ENCODE results near the gene PIKFYVE.
"Not testable (repeated sequence)": the region's sequence is repeated elsewhere in the genome, so short reads cannot be mapped to it uniquely, and the experiment has no call there.

Gene PIKFYVE

GRCh38 chr2:208266936-208267335, 881 bp downstream of the PIKFYVE start:
- no peaks in the 10 kb centered on the region for H3K36me3 ChIP-seq (ENCODE audit: low read length)
- peak overlapping the region; percentile 79 for H3K4me2 ChIP-seq (ENCODE audit: low read depth, low read length, poor library complexity, severe bottlenecking)
- H3K9me2 ChIP-seq (replicated peaks; ENCODE audit: insufficient read depth, low read length), result no peaks in the 10 kb centered on the region
- peaks cover 17% of the 10 kb centered on the region for H3F3A ChIP-seq (ENCODE audit: insufficient read depth)
- no peaks in the 10 kb centered on the region for H3K27me3 ChIP-seq (ENCODE audit: low read length)
- H3K9me3 ChIP-seq (ENCODE audit: insufficient read depth, low read length), result no peaks in the 10 kb centered on the region
- H3K79me2 ChIP-seq (ENCODE audit: insufficient read depth, low read length), result peaks cover 42% of the 10 kb centered on the region
- H3K4me3 ChIP-seq (ENCODE audit: insufficient read depth, low read length, poor library complexity, severe bottlenecking), result peak overlapping the region; percentile 67
- H4K20me1 ChIP-seq (ENCODE audit: low read depth, low read length), result no peaks in the 10 kb centered on the region
- H2AFZ ChIP-seq (ENCODE audit: low read depth, low read length, severe bottlenecking), result no peak overlapping the region
- TF ChIP-seq EZH2phosphoT487 (conservative IDR thresholded peaks at IDR 0.05; ENCODE audit: low read length), result no peak
- TF ChIP-seq, protein P1, sequence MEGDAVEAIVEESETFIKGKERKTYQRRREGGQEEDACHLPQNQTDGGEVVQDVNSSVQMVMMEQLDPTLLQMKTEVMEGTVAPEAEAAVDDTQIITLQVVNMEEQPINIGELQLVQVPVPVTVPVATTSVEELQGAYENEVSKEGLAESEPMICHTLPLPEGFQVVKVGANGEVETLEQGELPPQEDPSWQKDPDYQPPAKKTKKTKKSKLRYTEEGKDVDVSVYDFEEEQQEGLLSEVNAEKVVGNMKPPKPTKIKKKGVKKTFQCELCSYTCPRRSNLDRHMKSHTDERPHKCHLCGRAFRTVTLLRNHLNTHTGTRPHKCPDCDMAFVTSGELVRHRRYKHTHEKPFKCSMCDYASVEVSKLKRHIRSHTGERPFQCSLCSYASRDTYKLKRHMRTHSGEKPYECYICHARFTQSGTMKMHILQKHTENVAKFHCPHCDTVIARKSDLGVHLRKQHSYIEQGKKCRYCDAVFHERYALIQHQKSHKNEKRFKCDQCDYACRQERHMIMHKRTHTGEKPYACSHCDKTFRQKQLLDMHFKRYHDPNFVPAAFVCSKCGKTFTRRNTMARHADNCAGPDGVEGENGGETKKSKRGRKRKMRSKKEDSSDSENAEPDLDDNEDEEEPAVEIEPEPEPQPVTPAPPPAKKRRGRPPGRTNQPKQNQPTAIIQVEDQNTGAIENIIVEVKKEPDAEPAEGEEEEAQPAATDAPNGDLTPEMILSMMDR (IDR thresholded peaks at IDR 0.05; ENCODE audit: insufficient read depth, low read length, poor library complexity, severe bottlenecking), result no peak
- peak overlapping the region; percentile 79 for H3K27ac ChIP-seq (ENCODE audit: low read depth, low read length)
- peak overlapping the region; percentile 77 for H3K9ac ChIP-seq (ENCODE audit: low read length)

GRCh38 chr2:208267526-208267925, 1.5 kb downstream of the PIKFYVE start:
- H3K79me2 ChIP-seq (ENCODE audit: insufficient read depth, low read length), result peaks cover 42% of the 10 kb centered on the region
- H3K27ac ChIP-seq (ENCODE audit: low read depth, low read length), result not testable (repeated sequence)

GRCh38 chr2:208268156-208268952, 2.3 kb downstream of the PIKFYVE start:
- H3K4me2 ChIP-seq (ENCODE audit: low read depth, low read length, poor library complexity, severe bottlenecking), result peak overlapping the region; percentile 79
- no peak overlapping the region for H3K4me3 ChIP-seq (ENCODE audit: insufficient read depth, low read length, poor library complexity, severe bottlenecking)
- H3K36me3 ChIP-seq (ENCODE audit: low read length), result peaks cover 11% of the 10 kb centered on the region; the same call in 1 of the 2 replicates
- no peak overlapping the region for H3K9ac ChIP-seq (ENCODE audit: low read length)
- no peaks in the 10 kb centered on the region for H4K20me1 ChIP-seq (ENCODE audit: low read depth, low read length)
- H3K9me2 ChIP-seq (replicated peaks; ENCODE audit: insufficient read depth, low read length), result no peaks in the 10 kb centered on the region
- no peaks in the 10 kb centered on the region for H3K9me3 ChIP-seq (ENCODE audit: insufficient read depth, low read length)
- no peak overlapping the region for H2AFZ ChIP-seq (ENCODE audit: low read depth, low read length, severe bottlenecking)
- H3K79me2 ChIP-seq (ENCODE audit: insufficient read depth, low read length), result peaks cover 42% of the 10 kb centered on the region
- no peaks in the 10 kb centered on the region for H3K27me3 ChIP-seq (ENCODE audit: low read length)
- no peak for TF ChIP-seq EZH2phosphoT487 (conservative IDR thresholded peaks at IDR 0.05; ENCODE audit: low read length)
- TF ChIP-seq, protein P1 (IDR thresholded peaks at IDR 0.05; ENCODE audit: insufficient read depth, low read length, poor library complexity, severe bottlenecking), result no peak
- no peak overlapping the region for H3K27ac ChIP-seq (ENCODE audit: low read depth, low read length)
- peaks cover 17% of the 10 kb centered on the region for H3F3A ChIP-seq (ENCODE audit: insufficient read depth)

More at GRCh38 chr2:208267526-208267925, 1.5 kb downstream of the PIKFYVE start:
- peak overlapping the region; percentile 77 for H3K9ac ChIP-seq (ENCODE audit: low read length)
- H3K4me3 ChIP-seq (ENCODE audit: insufficient read depth, low read length, poor library complexity, severe bottlenecking), result peak overlapping the region; percentile 67
- not testable (repeated sequence) for H3K27me3 ChIP-seq (ENCODE audit: low read length); H3K9me2 ChIP-seq (replicated peaks; ENCODE audit: insufficient read depth, low read length); H2AFZ ChIP-seq (ENCODE audit: low read depth, low read length, severe bottlenecking); H3K36me3 ChIP-seq (ENCODE audit: low read length); H4K20me1 ChIP-seq (ENCODE audit: low read depth, low read length); H3K9me3 ChIP-seq (ENCODE audit: insufficient read depth, low read length)
- H3K4me2 ChIP-seq (ENCODE audit: low read depth, low read length, poor library complexity, severe bottlenecking), result peak overlapping the region; percentile 79
- peaks cover 17% of the 10 kb centered on the region for H3F3A ChIP-seq (ENCODE audit: insufficient read depth)

DNA sequence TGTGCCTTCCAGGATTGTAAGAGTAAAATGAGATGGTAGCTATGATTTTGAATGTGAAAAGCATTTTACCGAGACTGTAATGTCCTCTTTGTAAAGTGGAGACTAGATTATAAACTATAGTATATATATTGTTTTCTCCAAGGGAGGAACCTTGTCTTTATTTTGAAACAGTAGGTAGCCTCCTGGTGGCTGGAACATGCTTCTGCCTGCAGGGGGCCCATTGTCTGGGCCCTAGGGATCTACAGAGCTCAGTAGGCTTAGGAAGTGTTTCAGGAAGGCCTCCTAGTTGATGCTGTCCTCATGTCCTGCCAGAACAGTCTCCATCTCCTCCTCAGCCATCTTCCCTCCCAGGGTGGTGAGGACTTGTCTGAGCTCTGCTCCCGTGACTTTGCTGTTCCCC, 3.0 kb downstream of the PIKFYVE start:
- no peak overlapping the region for H3K9ac ChIP-seq (ENCODE audit: low read length)
- peaks cover 15% of the 10 kb centered on the region for H3F3A ChIP-seq (ENCODE audit: insufficient read depth)
- H3K27me3 ChIP-seq (ENCODE audit: low read length), result no peaks in the 10 kb centered on the region
- H3K36me3 ChIP-seq (ENCODE audit: low read length), result peaks cover 19% of the 10 kb centered on the region; the same call in 1 of the 2 replicates
- H3K9me3 ChIP-seq (ENCODE audit: insufficient read depth, low read length), result no peaks in the 10 kb centered on the region
- TF ChIP-seq EZH2phosphoT487 (conservative IDR thresholded peaks at IDR 0.05; ENCODE audit: low read length), result no peak
- TF ChIP-seq, protein P1 (IDR thresholded peaks at IDR 0.05; ENCODE audit: insufficient read depth, low read length, poor library complexity, severe bottlenecking), result no peak
- H4K20me1 ChIP-seq (ENCODE audit: low read depth, low read length), result no peaks in the 10 kb centered on the region
- H2AFZ ChIP-seq (ENCODE audit: low read depth, low read length, severe bottlenecking), result no peak overlapping the region
- H3K79me2 ChIP-seq (ENCODE audit: insufficient read depth, low read length), result peaks cover 42% of the 10 kb centered on the region
- H3K4me2 ChIP-seq (ENCODE audit: low read depth, low read length, poor library complexity, severe bottlenecking), result peak overlapping the region; percentile 20
- no peak overlapping the region for H3K4me3 ChIP-seq (ENCODE audit: insufficient read depth, low read length, poor library complexity, severe bottlenecking)
- no peaks in the 10 kb centered on the region for H3K9me2 ChIP-seq (replicated peaks; ENCODE audit: insufficient read depth, low read length)
- H3K27ac ChIP-seq (ENCODE audit: low read depth, low read length), result no peak overlapping the region
